Aorta (tissue), 5 donors: ENCODE measurements around the gene NBAS. TPM values are rescaled to one million over a fixed set of nuclear protein-coding genes. Genes with fewer than 3 reads are reported as not detected.

ENCODE experiments used
- ATAC-seq: fragments of 200-7000 bp; cut with Tn5 transposase; one replicate; pipeline ENCODE4 v1.9.1; 2022; ENCODE audit warnings: moderate library complexity; ENCODE audit not compliant: low FRiP score
- DNase-seq, 2 donors: peaks; one replicate each; pipeline ENCODE4 v3.0.0-alpha.2; 2020
- H3K27ac ChIP-seq, 2 donors: one replicate each; pipeline ENCODE4 v1.5.1; 2013; ENCODE audit warnings: low read length in 2 of 2, mild to moderate bottlenecking in 2 of 2, moderate library complexity in 2 of 2, control low read depth in 1 of 2, inconsistent platforms in 1 of 2, low read depth in 1 of 2
- H3K27me3 ChIP-seq, 2 donors: one replicate each; pipeline ENCODE4 v1.6.1; 2013; ENCODE audit warnings: control low read depth in 1 of 2, low read length in 1 of 2, mild to moderate bottlenecking in 1 of 2, moderate library complexity in 1 of 2; ENCODE audit not compliant: insufficient read depth in 2 of 2, control insufficient read depth in 1 of 2
- H3K36me3 ChIP-seq, 2 donors: one replicate each; pipeline ENCODE4 v1.6.1; 2013; ENCODE audit warnings: control low read depth in 1 of 2, low read length in 1 of 2, mild to moderate bottlenecking in 1 of 2; ENCODE audit not compliant: insufficient read depth in 2 of 2, control insufficient read depth in 1 of 2
- H3K4me1 ChIP-seq, 2 donors: one replicate each; pipeline ENCODE4 v1.6.1; 2013; ENCODE audit warnings: low read length in 2 of 2, control low read depth in 1 of 2, mild to moderate bottlenecking in 1 of 2, moderate library complexity in 1 of 2; ENCODE audit not compliant: insufficient read depth in 2 of 2, control insufficient read depth in 1 of 2
- H3K4me3 ChIP-seq, 2 donors: one replicate each; pipeline ENCODE4 v1.5.1; 2013; ENCODE audit warnings: low read length in 2 of 2, control low read depth in 1 of 2, mild to moderate bottlenecking in 1 of 2
- H3K9me3 ChIP-seq: one replicate; pipeline ENCODE4 v1.6.1; 2013; ENCODE audit warnings: mild to moderate bottlenecking, low read length; ENCODE audit not compliant: control insufficient read depth
- WGBS, 2 donors: extraction: QIAGEN DNeasy Blood & Tissue Kit; methylation state at CpG; one replicate each; pipeline ENCODE4 v1.1.7; 2013; 5-methylcytosine and 5-hydroxymethylcytosine counted together
- intact Hi-C, 2 donors: fragments of 100-400 bp; cut with DNase I; formaldehyde crosslinking; loops; one replicate each; pipeline versions ENCODE4 v1.14.2 to v1.15.0; 2022
- polyA plus RNA-seq, 2 donors: library from polyadenylated mRNA; stranded (reverse); fragments of 200-250 nt; gene quantifications; one replicate each; pipeline ENCODE4 v1.2.3, GENCODE V29; 2013
- total RNA-seq, 2 donors: library from RNA; stranded (reverse); fragmentation: NEBNext Ultra II Directional; extraction: Animal tissue kit (Norgen Biotek cat#: 25700); gene quantifications; one replicate each; pipeline ENCODE4 v1.2.1, GENCODE V29; 2021
- donor health status: healthy with polysubstance abuse.
- donor health status: Bipolar disorder and iron deficiency.
- donor health status: DM: no; HTN: no; CAD: no.
- donor health status: DM: no; HTN: no; CAD: no.
- donor health status: DM: yes; HTN: yes; CAD: no.

The NBAS gene
- total and polyA plus RNA-seq, 4 donors: 7.4 to 46.0 (median 33.7) TPM

- H3K27me3 ChIP-seq: no peaks in the 10 kb centered on the region
- H3K4me1 ChIP-seq: no peaks in the 10 kb centered on the region
- no peak for DNase-seq
- 77 to 79% methylated on average over 4 of the region's 4 CpGs for WGBS, 2 donors
- no peak overlapping the region for H3K4me3 ChIP-seq
- no peak for ATAC-seq
- intact Hi-C loops: no loop called here
- H3K27ac ChIP-seq: no peak overlapping the region
- peaks cover 1% of the 10 kb centered on the region for H3K9me3 ChIP-seq
- no peaks in the 10 kb centered on the region for H3K36me3 ChIP-seq
Measured at GRCh38 chr2:15119722-15120175, 441.4 kb downstream of the NBAS start.

DNA sequence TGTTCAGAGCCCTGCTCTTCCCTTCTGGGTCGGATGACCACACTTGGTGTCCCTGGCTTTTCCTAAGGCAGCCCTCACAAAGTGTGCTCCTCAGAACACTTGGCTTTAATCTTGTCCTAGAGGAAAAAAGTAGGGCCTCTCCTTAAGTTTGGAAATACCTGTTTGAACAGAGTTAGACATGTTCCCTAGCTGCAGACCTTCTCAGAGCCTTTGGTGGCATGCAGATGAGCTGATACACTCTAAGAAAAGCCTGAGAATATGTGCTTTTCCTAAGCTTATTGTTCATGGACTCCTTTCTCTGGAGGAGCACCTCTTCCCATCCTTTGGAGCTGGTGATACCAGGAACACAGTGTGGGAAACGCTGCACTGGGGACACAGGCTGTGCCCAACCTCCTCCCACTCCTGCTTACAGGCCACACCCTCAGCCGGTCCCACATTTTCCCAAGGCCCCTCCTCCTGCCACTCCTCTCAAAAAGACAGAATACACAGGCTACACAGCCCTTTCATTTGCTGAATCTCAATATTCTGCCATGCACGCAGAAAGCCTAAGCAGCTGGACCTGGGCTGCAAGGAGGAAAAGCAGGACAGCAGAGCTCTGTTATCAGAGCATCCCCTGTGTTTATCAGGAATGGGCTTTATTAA lies 443.6 kb downstream of the NBAS start:
- WGBS, 2 donors: 76 to 77% methylated on average over 4 of the region's 4 CpGs
- H3K27ac ChIP-seq: no peak overlapping the region
- ATAC-seq (no peak), DNase-seq (no peak)
- no peaks in the 10 kb centered on the region for H3K27me3 ChIP-seq
- no peaks in the 10 kb centered on the region for H3K4me1 ChIP-seq
- intact Hi-C loops: no loop called here
- H3K9me3 ChIP-seq: no peaks in the 10 kb centered on the region
- H3K36me3 ChIP-seq: no peaks in the 10 kb centered on the region
- no peak overlapping the region for H3K4me3 ChIP-seq

Other genes starting within 250 kb of the NBAS start
- 10 to 100 TPM; 77.7 to 77.9 TPM for gene DDX1, start 30.5 kb upstream of the NBAS start, total RNA-seq
- 10 to 100 TPM; 73.6 to 82.6 TPM for gene DDX1, start 30.5 kb upstream of the NBAS start, polyA plus RNA-seq